Liver (tissue), 9 donors: ENCODE results near the gene PBX4. TPM values are rescaled to one million over a fixed set of nuclear protein-coding genes. Genes with fewer than 3 reads are reported as not detected.

ENCODE experiments used
- DNase-seq: peaks from one replicate; pipeline ENCODE4 v3.0.0-alpha.2; 2017; ENCODE audit warnings: low spot score
- H3K27ac ChIP-seq, 2 donors: one replicate each; pipeline ENCODE4 v1.7.0; 2013; ENCODE audit warnings: inconsistent platforms in 2 of 2, low read length in 2 of 2, control low read depth in 1 of 2, low read depth in 1 of 2, mild to moderate bottlenecking in 1 of 2
- H3K27me3 ChIP-seq, 4 donors: one replicate each; pipeline versions ENCODE4 v1.6.1 to v1.7.0; 2013; ENCODE audit warnings: low read length in 3 of 4, inconsistent platforms in 1 of 4, mild to moderate bottlenecking in 1 of 4, moderate library complexity in 1 of 4; ENCODE audit not compliant: control insufficient read depth in 4 of 4, insufficient read depth in 4 of 4
- H3K36me3 ChIP-seq, 4 donors: one replicate each; pipeline versions ENCODE4 v1.6.1 to v1.7.0; 2013; ENCODE audit warnings: low read length in 3 of 4, mild to moderate bottlenecking in 3 of 4, low read depth in 1 of 4, moderate library complexity in 1 of 4; ENCODE audit not compliant: control insufficient read depth in 4 of 4, insufficient read depth in 3 of 4
- H3K4me1 ChIP-seq, 4 donors: one replicate each; pipeline versions ENCODE4 v1.6.1 to v1.7.0; 2013; ENCODE audit warnings: low read length in 3 of 4, mild to moderate bottlenecking in 3 of 4, moderate library complexity in 1 of 4; ENCODE audit not compliant: control insufficient read depth in 4 of 4, insufficient read depth in 4 of 4
- H3K4me3 ChIP-seq, 3 donors: one replicate each; pipeline versions ENCODE4 v1.6.1 to v1.7.0; 2013; ENCODE audit warnings: low read length in 3 of 3, control low read depth in 1 of 3, low read depth in 1 of 3, mild to moderate bottlenecking in 1 of 3
- H3K9ac ChIP-seq, 2 donors: one replicate each; pipeline ENCODE4 v1.7.0; 2013; ENCODE audit warnings: low read length in 2 of 2, mild to moderate bottlenecking in 2 of 2, moderate library complexity in 2 of 2, control low read depth in 1 of 2, low read depth in 1 of 2
- H3K9me3 ChIP-seq, 4 donors: one replicate each; pipeline versions ENCODE4 v1.6.1 to v1.7.0; 2013; ENCODE audit warnings: low read length in 3 of 4; ENCODE audit not compliant: control insufficient read depth in 4 of 4
- ATF3 ChIP-seq: IDR thresholded peaks from 2 replicates; pipeline ENCODE4 v1.6.1; 2016; ENCODE audit warnings: antibody characterized with exemption
- CTCF ChIP-seq: fragments of 150-350 bp; IDR thresholded peaks from 2 replicates; pipeline ENCODE4 v1.5.1; 2017; ENCODE audit warnings: improper control_type of control experiment, low read depth, low read length; ENCODE audit not compliant: missing input control
- EGR1 ChIP-seq, 2 donors: IDR thresholded peaks; 2 replicates each; pipeline ENCODE4 v1.6.1; 2016 to 2018; ENCODE audit warnings: antibody characterized with exemption in 2 of 2, low read depth in 2 of 2
- FOXA1 ChIP-seq: IDR thresholded peaks from 2 replicates; pipeline ENCODE4 v1.6.1; 2016; ENCODE audit warnings: antibody characterized with exemption
- FOXA2 ChIP-seq: IDR thresholded peaks from 2 replicates; pipeline ENCODE4 v1.6.1; 2016; ENCODE audit warnings: antibody characterized with exemption
- GABPA ChIP-seq, 2 donors: IDR thresholded peaks in 1 of 2; conservative IDR thresholded peaks in 1 of 2; 2 replicates each; pipeline ENCODE4 v1.6.1; 2016; ENCODE audit warnings: antibody characterized with exemption in 2 of 2, mild to moderate bottlenecking in 1 of 2, moderate library complexity in 1 of 2
- HNF4A ChIP-seq, 2 donors: conservative IDR thresholded peaks; 2 replicates each; pipeline ENCODE4 v1.6.1; 2016; ENCODE audit warnings: antibody characterized with exemption in 2 of 2, mild to moderate bottlenecking in 2 of 2
- HNF4G ChIP-seq: IDR thresholded peaks from 2 replicates; pipeline ENCODE4 v1.6.1; 2016; ENCODE audit warnings: antibody characterized with exemption
- JUND ChIP-seq, 2 donors: IDR thresholded peaks; 2 replicates each; pipeline ENCODE4 v1.6.1; 2016; ENCODE audit warnings: antibody characterized with exemption in 2 of 2
- MAX ChIP-seq: IDR thresholded peaks from 2 replicates; pipeline ENCODE4 v1.6.1; 2016; ENCODE audit warnings: antibody characterized with exemption
- NR2F2 ChIP-seq: IDR thresholded peaks from 2 replicates; pipeline ENCODE4 v1.6.1; 2016; ENCODE audit warnings: antibody characterized with exemption
- RAD21 ChIP-seq, 2 donors: IDR thresholded peaks; 2 replicates each; pipeline ENCODE4 v1.6.1; 2016; ENCODE audit warnings: antibody characterized with exemption in 2 of 2, mild to moderate bottlenecking in 2 of 2
- REST ChIP-seq: IDR thresholded peaks from 2 replicates; pipeline ENCODE4 v1.6.1; 2016; ENCODE audit warnings: antibody characterized with exemption, mild to moderate bottlenecking
- RXRA ChIP-seq, 2 donors: IDR thresholded peaks; 2 replicates each; pipeline ENCODE4 v1.6.1; 2017 to 2018; ENCODE audit warnings: antibody characterized with exemption in 2 of 2, mild to moderate bottlenecking in 1 of 2
- SP1 ChIP-seq: IDR thresholded peaks from 2 replicates; pipeline ENCODE4 v1.6.1; 2018; ENCODE audit warnings: antibody characterized with exemption, mild to moderate bottlenecking
- TAF1 ChIP-seq: conservative IDR thresholded peaks from 2 replicates; pipeline ENCODE4 v1.6.1; 2016; ENCODE audit warnings: antibody characterized with exemption, mild to moderate bottlenecking
- YY1 ChIP-seq: IDR thresholded peaks from 2 replicates; pipeline ENCODE4 v1.6.1; 2016; ENCODE audit warnings: antibody characterized with exemption, mild to moderate bottlenecking
- ZBTB33 ChIP-seq: IDR thresholded peaks from 2 replicates; pipeline ENCODE4 v1.6.1; 2016; ENCODE audit warnings: antibody characterized with exemption
- WGBS: extraction: QIAGEN DNeasy Blood & Tissue Kit; methylation state at CpG from one replicate; pipeline ENCODE4 v1.1.7; 2013; 5-methylcytosine and 5-hydroxymethylcytosine counted together
- polyA plus RNA-seq, 2 donors: library from polyadenylated mRNA; stranded (reverse) in 1 of 2; unstranded in 1 of 2; fragments of 200-250 nt in 1 of 2; fragments of >200 nt in 1 of 2; fragmentation: Nextera tagmentation in 1 of 2; extraction: Ambion mirVana in 1 of 2; gene quantifications; one replicate each; pipeline versions ENCODE4 v1.2.1 to v1.2.3, GENCODE V29; 2013 to 2015
- total RNA-seq, 2 donors: library from RNA; depleted of rRNA; stranded (reverse); fragments of >200 nt; gene quantifications; one replicate each; pipeline ENCODE4 v1.2.3, GENCODE V29; 2014
- donor health status: healthy.
- donor health status: healthy.
- donor health status: healthy.
- donor health status: healthy.
- donor health status: healthy.

Gene PBX4
- total and polyA plus RNA-seq, 4 donors, result 0.19 to 0.59 (median 0.21) TPM; not detected in 1

- H3K36me3 ChIP-seq, result no peaks in the 10 kb centered on the region
- H3K9ac ChIP-seq, result no peak overlapping the region
- no peaks in the 10 kb centered on the region for H3K9me3 ChIP-seq
- TF ChIP-seq GABPA (IDR thresholded peaks at IDR 0.05 in 1 of 2, conservative IDR thresholded peaks at IDR 0.05 in 1 of 2) (no peak), NR2F2 (no peak), HNF4G (no peak), RXRA (IDR thresholded peaks at IDR 0.05) (no peak), EGR1 (IDR thresholded peaks at IDR 0.05; ENCODE audit: low read depth in 2 of 2) (no peak), ATF3 (no peak), YY1 (no peak), SP1 (no peak), HNF4A (conservative IDR thresholded peaks at IDR 0.05) (no peak), JUND (IDR thresholded peaks at IDR 0.05) (no peak), TAF1 (no peak), ZBTB33 (no peak), RAD21 (IDR thresholded peaks at IDR 0.05) (no peak), MAX (no peak), REST (no peak), FOXA2 (no peak), CTCF (no peak), FOXA1 (no peak)
- WGBS, result 80% methylated on average over 27 of the region's 27 CpGs
- DNase-seq, result no peak
- H3K27me3 ChIP-seq, result peaks cover 0 to 6% (median 0%) of the 10 kb centered on the region in 4 donors
- H3K4me3 ChIP-seq, result no peak overlapping the region
- H3K27ac ChIP-seq, result no peak overlapping the region
- peaks cover 0 to 7% (median 4%) of the 10 kb centered on the region in 4 donors for H3K4me1 ChIP-seq
These were observed 83.8 kb downstream of the PBX4 start for GRCh38 chr19:19534556-19535265.
